WI38 (cell line): ENCODE measurements around the gene HNRNPL.
"Not testable (repeated sequence)": the region's sequence is repeated elsewhere in the genome, so short reads cannot be mapped to it uniquely, and the experiment has no call there.

Source experiments
- H3K4me3 ChIP-seq: 2 replicates; pipeline ENCODE4 v1.5.1; 2011; ENCODE audit warnings: low read depth, mild to moderate bottlenecking, control low read depth, low read length
- TF ChIP-seq, protein P1 (sequence below): IDR thresholded peaks from 2 replicates; pipeline ENCODE4 v1.5.1; 2012; ENCODE audit warnings: low read depth, mild to moderate bottlenecking, control low read depth, low read length

HNRNPL gene

DNA sequence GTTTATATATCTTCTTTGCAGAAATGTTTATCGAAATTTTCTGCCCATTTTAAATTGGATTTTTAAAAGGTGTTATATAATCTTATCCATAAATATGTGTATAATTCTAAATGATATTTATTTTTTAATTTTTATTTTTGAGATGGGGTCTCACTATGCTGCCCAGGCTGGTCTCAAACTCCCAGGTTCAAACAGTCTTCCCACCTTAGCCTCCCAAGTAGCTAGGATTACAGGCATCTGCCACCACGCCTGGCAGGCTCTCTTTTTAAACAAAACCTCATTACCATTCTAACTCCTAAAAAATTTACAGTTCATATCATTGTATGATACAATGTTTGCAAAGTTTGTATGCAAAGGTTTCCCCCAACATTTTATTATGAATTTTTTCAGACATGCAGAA, 53.6 kb downstream of the HNRNPL start:
- H3K4me3 ChIP-seq: no peak overlapping the region
- TF ChIP-seq, protein P1, sequence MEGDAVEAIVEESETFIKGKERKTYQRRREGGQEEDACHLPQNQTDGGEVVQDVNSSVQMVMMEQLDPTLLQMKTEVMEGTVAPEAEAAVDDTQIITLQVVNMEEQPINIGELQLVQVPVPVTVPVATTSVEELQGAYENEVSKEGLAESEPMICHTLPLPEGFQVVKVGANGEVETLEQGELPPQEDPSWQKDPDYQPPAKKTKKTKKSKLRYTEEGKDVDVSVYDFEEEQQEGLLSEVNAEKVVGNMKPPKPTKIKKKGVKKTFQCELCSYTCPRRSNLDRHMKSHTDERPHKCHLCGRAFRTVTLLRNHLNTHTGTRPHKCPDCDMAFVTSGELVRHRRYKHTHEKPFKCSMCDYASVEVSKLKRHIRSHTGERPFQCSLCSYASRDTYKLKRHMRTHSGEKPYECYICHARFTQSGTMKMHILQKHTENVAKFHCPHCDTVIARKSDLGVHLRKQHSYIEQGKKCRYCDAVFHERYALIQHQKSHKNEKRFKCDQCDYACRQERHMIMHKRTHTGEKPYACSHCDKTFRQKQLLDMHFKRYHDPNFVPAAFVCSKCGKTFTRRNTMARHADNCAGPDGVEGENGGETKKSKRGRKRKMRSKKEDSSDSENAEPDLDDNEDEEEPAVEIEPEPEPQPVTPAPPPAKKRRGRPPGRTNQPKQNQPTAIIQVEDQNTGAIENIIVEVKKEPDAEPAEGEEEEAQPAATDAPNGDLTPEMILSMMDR: no peak

DNA sequence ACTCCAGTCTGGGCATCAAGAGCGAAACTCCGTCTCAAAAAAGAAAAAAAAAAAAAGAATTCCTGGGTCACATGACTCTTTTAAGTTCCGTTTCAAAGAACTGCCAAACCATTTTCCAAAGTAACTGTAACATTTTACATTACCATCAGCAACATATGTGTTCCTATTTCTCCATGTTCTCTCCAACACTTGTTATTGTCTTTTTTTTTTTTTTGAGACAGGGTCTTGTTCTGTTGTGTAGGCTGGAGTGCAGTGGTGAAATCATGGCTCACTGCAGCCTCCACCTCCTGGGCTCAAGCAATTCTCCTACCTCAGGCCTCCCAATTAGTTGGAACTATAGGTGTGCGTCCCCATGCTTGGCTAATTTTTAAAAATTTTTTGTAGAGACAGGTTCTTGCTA, 54.2 kb downstream of the HNRNPL start:
- TF ChIP-seq, protein P1: no peak
- H3K4me3 ChIP-seq: no peak overlapping the region

DNA sequence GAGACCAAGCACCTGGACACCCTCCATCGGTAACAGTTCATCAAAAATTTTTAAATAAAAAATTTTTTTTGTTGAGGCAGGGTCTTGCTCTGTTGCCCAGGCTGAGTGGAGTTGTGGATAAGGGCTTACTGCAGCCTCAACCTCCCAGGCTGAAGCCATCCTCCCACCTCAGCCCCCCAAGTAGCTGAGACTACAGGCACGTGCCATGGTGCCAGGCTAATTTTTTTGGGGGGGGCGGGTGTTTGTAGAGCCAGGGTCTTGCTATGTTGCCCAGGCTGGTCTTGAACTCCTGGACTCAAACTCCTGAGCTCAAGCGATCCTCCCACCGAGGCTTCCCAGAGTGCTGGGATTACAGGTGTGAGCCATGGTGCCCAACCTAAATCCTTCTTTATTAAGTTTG, 56.1 kb downstream of the HNRNPL start:
- H3K4me3 ChIP-seq: no peak overlapping the region
- TF ChIP-seq, protein P1: no peak

DNA sequence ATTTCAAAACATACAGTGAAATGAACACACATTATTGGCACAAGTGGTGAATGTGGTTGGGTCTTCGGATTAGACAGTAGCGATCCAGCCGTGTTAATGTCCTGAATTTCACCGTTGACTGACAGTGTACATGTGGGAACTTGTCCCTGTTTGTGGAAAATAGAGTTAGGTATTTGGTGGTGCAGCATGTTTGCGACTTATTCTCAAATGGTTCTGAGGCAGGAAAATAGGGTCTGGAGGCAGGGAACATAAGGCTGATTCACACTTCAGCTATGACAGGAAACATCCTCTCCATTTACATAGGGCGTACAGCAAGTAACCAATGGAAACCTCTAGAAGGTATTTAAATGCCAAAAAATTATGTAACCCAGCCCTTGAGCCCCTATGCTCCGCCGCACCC, 56.6 kb downstream of the HNRNPL start:
- H3K4me3 ChIP-seq: no peak overlapping the region
- TF ChIP-seq, protein P1: no peak

DNA sequence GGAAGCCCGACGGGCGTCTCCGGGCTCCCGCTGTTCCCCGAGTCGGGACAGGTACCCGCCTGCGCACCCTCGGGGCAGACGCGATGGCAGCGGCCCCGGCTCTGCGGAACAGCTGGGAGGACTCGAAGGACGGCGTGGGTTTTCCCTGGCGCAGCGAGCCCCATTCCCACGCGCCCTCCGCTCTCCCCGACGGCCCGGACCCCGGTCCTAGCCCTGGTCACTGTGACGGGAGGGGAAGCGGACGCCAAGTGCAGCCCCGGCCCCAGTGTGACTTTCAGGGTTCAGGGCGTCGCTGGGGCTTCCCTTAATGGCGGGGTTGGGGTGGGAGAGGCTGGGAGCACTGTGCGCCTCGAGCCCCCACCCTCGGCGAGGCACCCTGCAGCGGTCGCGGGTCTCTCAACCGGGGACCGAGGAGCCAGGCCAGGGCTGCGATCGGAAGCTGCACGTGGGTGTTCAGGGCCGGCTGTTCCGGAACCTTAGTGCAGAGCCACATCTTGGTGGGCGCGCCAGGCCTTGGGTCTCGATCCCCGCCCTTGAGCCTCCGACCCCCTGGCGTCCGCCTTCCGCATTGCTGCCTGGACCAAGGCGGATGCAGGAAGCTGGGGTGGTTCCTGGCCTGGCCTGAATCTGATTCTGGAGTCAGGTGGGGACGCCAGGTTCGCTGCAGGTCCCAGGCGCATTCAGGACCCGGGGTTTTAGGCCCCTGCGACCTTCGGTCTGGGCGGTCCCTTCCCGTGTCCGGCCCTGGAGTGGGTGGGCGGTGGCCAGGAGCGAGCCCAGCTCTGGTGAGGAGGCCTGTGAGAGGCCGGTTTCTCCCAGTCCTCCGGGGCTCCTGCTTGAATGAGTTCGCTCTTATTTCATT, 57.3 kb downstream of the HNRNPL start:
- H3K4me3 ChIP-seq: no peak overlapping the region
- TF ChIP-seq, protein P1: no peak

DNA sequence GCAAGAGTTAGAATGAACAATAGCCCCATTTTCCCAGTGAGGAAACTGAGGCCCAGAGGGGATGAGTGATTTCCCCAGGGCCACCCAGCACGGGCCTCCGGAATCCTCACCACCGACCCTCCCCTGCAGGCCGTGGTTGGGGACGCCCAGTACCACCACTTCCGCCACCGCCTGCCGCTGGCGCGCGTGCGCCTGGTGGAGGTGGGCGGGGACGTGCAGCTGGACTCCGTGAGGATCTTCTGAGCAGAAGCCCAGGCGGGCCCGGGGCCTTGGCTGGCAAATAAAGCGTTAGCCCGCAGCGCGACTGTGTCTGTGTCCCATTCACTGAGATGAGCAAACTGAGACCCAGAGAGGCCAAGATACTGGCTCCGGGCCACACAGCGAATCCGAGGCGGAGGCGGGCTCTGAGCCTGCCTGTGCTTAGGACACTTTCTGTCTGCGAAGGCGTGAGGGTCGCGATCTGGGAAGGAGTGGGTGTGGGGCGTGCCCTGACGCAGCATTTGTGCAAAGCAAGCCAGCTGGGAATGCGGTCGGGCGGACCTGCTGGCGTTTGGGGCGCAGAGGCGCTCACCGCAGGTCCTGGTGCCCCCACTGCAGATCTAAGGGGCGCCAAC, 58.2 kb downstream of the HNRNPL start:
- not testable (repeated sequence) for H3K4me3 ChIP-seq

DNA sequence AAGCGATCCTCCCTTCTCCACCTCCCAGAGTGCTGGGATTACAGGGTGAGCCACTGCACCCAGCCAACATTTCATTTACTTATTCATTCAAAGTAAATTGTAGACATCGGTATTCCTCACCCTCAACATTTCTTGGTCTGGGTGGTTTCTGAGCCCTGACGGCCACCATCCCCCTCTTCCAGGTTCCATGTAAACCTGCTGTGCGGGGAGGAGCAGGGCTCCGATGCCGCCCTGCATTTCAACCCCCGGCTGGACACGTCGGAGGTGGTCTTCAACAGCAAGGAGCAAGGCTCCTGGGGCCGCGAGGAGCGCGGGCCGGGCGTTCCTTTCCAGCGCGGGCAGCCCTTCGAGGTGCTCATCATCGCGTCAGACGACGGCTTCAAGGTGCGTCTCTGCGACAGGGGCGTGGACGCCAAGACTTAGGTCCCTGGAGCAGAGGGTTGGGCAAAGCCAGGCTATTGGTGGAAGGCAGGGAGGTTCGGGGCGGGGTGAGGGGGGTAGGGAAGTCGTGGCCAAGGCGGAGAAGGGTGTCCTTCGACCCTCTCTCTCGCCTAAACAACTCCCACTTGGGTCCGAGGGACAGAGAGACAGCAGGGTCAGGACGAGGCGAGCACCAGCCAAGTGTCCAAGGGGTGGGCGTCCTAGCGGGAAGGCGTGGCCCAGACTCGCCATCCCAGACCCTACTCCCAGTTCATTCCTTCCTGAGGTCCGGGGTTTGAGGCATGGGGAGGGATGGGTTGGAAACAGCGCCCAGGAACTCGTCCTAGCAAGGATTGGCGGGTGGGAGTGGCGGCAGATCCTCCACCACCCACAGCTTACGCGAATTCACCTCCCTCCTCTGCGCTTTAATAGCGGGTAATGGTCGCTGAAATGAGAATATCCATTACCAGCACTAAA, 59.0 kb downstream of the HNRNPL start:
- H3K4me3 ChIP-seq: not testable (repeated sequence)
